K562 (cell line): Measurements from ENCODE around the gene GABARAP. TPM values are rescaled to one million over a fixed set of nuclear protein-coding genes. Genes with fewer than 3 reads are reported as not detected.

Source experiments
- GABPB1 ChIP-seq: sonication (generic); formaldehyde crosslinking; IDR thresholded peaks from 2 replicates; pipeline ENCODE4 v1.8.0; 2022; ENCODE audit warnings: mild to moderate bottlenecking, missing genetic modification reagents
- GATAD2A ChIP-seq: fragments of 450-650 bp; IDR thresholded peaks from 2 replicates; pipeline ENCODE4 v1.6.1; 2017
- HNRNPLL ChIP-seq: fragments of 200-400 bp; formaldehyde crosslinking; IDR thresholded peaks from 2 replicates; pipeline ENCODE4 v1.6.1; 2017; ENCODE audit warnings: low read length, low read depth, mild to moderate bottlenecking; ENCODE audit not compliant: poor library complexity, severe bottlenecking
- KLF16 ChIP-seq: IDR thresholded peaks from 2 replicates; pipeline ENCODE4 v1.6.1; 2016; ENCODE audit warnings: antibody characterized with exemption
- POLR2AphosphoS2 ChIP-seq: IDR thresholded peaks from 2 replicates; pipeline ENCODE4 v1.6.1; 2012; ENCODE audit warnings: low read length, improper control_type of control experiment
- ZNF717 ChIP-seq: fragments of 250-450 bp; sonication (Bioruptor Pico); IDR thresholded peaks from 2 replicates; pipeline ENCODE4 v1.5.0; 2021
- polyA plus RNA-seq, 8 experiments: library from polyadenylated mRNA; depleted of rRNA in 4 of 8; stranded (reverse) in 5 of 8; unstranded in 3 of 8; fragments of >200 nt; fragmentation: Nextera tagmentation in 2 of 8; fragmentation: Illumina TruSeq in 1 of 8; extraction: Ambion mirVana in 2 of 8; extraction: Trizol in 1 of 8; gene quantifications; 2 replicates each; pipeline versions ENCODE4 v1.2.1 to v1.2.3, GENCODE V29; 2011 to 2014; ENCODE audit warnings: inconsistent platforms in 1 of 8, missing spikeins in 1 of 8
- total RNA-seq, 7 experiments: library from RNA; depleted of rRNA in 6 of 7; stranded (reverse); fragments of >200 nt in 6 of 7; fragmentation: Illumina TruSeq in 2 of 7; extraction: Trizol in 2 of 7; gene quantifications; 2 replicates each; pipeline versions ENCODE4 v1.2.1 to v1.2.3, GENCODE V29; 2011 to 2021; ENCODE audit warnings: low replicate concordance in 1 of 7
- TF ChIP-seq, protein P1 (sequence below), 2 experiments: fragments of 450-650 bp; IDR thresholded peaks; 2 replicates each; pipeline ENCODE4 v1.6.1; 2018; ENCODE audit warnings: mild to moderate bottlenecking in 2 of 2, low read depth in 1 of 2; ENCODE audit not compliant: partially characterized antibody in 2 of 2
- TF ChIP-seq, protein P2 (sequence below): fragments of 450-650 bp; formaldehyde crosslinking; IDR thresholded peaks from 2 replicates; pipeline ENCODE4 v1.4.0; 2022; ENCODE audit warnings: missing genetic modification characterization
- TF ChIP-seq, protein P3 (sequence below): fragments of 450-650 bp; IDR thresholded peaks from 2 replicates; pipeline ENCODE4 v1.6.1; 2016; ENCODE audit warnings: low read depth
- TF ChIP-seq, protein P4 (sequence below), 2 experiments: fragments of 450-650 bp; conservative IDR thresholded peaks; 2 replicates each; pipeline ENCODE4 v1.6.1; 2017; ENCODE audit warnings: mild to moderate bottlenecking in 2 of 2, moderate library complexity in 2 of 2

The GABARAP gene
- total and polyA plus RNA-seq, 9 of the 15 experiments (the other 6 are each of a cell fraction or from before 2014, with no cell fraction given) = 47.5 to 373 (median 152) TPM

DNA sequence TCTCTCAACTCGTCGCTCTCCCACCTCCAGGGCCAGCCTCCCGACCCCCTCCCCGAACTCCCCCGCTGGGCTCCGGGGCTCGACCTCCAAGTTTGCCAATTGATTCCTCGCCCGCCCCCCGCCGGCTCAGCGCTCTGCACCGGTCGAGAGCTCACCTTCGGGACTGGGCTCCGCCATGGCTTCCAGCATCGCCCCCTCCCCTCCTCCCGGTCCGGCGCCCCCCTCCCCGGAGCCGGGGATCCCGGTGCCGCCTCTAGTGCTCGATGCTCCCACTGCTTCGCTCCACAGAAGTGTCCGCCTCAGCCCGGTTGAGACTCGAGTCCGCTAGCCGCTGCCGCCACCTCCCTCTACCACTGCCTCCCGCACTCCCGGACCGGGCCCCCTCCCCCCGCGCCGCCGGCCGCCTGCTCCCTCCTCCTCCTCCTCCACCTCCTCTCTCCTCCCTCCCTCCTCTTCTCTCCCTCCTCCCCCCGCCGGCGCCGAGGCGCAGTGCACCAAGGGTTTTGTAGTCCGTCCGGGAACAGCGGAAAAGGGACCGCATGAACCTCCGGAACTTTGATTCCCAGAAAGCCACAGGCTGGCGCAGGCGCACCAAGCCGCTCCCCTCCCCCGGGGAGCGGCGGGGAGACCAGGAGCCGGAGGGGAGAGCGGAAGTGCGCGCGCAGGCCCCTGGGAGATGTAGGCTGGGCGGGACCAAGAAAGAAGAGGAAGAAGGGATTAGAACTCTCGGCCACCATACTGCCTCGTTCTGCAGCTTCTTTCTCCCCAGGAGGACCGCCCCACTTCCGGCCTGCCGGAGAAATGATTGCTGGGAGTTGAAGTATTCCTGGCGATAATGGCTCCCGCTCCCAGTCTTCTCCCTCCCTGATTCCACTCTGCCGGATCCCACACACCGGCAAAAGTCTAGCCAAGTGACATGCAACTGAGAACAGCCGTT is 2.9 kb downstream of the GABARAP start, which contains the start of gene PHF23 (continued):
- TF ChIP-seq GABPB1 = peak; percentile 97
- no peak for TF ChIP-seq ZNF717 (CRISPR knock-in tag)
- 0 out of 2 replicates have a peak, but pooled peaks have one; percentile 21 for TF ChIP-seq GATAD2A
- TF ChIP-seq HNRNPLL = peak; percentile 90
- TF ChIP-seq, protein P1, sequence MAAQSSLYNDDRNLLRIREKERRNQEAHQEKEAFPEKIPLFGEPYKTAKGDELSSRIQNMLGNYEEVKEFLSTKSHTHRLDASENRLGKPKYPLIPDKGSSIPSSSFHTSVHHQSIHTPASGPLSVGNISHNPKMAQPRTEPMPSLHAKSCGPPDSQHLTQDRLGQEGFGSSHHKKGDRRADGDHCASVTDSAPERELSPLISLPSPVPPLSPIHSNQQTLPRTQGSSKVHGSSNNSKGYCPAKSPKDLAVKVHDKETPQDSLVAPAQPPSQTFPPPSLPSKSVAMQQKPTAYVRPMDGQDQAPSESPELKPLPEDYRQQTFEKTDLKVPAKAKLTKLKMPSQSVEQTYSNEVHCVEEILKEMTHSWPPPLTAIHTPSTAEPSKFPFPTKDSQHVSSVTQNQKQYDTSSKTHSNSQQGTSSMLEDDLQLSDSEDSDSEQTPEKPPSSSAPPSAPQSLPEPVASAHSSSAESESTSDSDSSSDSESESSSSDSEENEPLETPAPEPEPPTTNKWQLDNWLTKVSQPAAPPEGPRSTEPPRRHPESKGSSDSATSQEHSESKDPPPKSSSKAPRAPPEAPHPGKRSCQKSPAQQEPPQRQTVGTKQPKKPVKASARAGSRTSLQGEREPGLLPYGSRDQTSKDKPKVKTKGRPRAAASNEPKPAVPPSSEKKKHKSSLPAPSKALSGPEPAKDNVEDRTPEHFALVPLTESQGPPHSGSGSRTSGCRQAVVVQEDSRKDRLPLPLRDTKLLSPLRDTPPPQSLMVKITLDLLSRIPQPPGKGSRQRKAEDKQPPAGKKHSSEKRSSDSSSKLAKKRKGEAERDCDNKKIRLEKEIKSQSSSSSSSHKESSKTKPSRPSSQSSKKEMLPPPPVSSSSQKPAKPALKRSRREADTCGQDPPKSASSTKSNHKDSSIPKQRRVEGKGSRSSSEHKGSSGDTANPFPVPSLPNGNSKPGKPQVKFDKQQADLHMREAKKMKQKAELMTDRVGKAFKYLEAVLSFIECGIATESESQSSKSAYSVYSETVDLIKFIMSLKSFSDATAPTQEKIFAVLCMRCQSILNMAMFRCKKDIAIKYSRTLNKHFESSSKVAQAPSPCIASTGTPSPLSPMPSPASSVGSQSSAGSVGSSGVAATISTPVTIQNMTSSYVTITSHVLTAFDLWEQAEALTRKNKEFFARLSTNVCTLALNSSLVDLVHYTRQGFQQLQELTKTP (IDR thresholded peaks at IDR 0.05; ENCODE audit: low read depth in 1 of 2, partially characterized antibody in 2 of 2) = peak in 1 of 2 experiments; percentile 97
- TF ChIP-seq, protein P2, sequence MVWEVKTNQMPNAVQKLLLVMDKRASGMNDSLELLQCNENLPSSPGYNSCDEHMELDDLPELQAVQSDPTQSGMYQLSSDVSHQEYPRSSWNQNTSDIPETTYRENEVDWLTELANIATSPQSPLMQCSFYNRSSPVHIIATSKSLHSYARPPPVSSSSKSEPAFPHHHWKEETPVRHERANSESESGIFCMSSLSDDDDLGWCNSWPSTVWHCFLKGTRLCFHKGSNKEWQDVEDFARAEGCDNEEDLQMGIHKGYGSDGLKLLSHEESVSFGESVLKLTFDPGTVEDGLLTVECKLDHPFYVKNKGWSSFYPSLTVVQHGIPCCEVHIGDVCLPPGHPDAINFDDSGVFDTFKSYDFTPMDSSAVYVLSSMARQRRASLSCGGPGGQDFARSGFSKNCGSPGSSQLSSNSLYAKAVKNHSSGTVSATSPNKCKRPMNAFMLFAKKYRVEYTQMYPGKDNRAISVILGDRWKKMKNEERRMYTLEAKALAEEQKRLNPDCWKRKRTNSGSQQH (CRISPR knock-in tag) = peak; percentile 37; the same call in 1 of the 2 replicates
- peak; percentile 68; the same call in 1 of the 2 replicates for TF ChIP-seq POLR2AphosphoS2
- TF ChIP-seq, protein P3, sequence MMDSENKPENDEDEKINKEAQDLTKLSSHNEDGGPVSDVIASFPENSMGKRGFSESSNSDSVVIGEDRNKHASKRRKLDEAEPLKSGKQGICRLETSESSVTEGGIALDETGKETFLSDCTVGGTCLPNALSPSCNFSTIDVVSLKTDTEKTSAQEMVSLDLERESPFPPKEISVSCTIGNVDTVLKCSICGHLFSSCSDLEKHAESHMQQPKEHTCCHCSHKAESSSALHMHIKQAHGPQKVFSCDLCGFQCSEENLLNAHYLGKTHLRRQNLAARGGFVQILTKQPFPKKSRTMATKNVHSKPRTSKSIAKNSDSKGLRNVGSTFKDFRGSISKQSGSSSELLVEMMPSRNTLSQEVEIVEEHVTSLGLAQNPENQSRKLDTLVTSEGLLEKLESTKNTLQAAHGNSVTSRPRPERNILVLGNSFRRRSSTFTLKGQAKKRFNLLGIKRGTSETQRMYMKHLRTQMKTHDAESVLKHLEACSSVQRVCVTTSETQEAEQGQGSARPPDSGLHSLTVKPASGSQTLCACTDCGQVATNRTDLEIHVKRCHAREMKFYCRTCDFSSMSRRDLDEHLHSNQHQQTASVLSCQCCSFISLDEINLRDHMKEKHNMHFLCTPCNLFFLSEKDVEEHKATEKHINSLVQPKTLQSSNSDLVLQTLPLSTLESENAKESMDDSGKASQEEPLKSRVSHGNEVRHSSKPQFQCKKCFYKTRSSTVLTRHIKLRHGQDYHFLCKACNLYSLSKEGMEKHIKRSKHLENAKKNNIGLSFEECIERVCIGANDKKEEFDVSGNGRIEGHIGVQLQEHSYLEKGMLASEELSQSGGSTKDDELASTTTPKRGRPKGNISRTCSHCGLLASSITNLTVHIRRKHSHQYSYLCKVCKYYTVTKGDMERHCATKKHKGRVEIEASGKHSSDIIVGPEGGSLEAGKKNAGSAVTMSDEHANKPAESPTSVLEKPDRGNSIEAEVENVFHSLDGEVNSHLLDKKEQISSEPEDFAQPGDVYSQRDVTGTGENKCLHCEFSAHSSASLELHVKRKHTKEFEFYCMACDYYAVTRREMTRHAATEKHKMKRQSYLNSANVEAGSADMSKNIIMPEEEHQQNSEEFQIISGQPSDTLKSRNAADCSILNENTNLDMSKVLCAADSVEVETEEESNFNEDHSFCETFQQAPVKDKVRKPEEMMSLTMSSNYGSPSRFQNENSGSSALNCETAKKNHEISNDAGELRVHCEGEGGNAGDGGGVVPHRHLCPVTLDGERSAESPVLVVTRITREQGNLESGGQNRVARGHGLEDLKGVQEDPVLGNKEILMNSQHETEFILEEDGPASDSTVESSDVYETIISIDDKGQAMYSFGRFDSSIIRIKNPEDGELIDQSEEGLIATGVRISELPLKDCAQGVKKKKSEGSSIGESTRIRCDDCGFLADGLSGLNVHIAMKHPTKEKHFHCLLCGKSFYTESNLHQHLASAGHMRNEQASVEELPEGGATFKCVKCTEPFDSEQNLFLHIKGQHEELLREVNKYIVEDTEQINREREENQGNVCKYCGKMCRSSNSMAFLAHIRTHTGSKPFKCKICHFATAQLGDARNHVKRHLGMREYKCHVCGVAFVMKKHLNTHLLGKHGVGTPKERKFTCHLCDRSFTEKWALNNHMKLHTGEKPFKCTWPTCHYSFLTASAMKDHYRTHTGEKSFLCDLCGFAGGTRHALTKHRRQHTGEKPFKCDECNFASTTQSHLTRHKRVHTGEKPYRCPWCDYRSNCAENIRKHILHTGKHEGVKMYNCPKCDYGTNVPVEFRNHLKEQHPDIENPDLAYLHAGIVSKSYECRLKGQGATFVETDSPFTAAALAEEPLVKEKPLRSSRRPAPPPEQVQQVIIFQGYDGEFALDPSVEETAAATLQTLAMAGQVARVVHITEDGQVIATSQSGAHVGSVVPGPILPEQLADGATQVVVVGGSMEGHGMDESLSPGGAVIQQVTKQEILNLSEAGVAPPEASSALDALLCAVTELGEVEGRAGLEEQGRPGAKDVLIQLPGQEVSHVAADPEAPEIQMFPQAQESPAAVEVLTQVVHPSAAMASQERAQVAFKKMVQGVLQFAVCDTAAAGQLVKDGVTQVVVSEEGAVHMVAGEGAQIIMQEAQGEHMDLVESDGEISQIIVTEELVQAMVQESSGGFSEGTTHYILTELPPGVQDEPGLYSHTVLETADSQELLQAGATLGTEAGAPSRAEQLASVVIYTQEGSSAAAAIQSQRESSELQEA = peak; percentile 95
- 0 out of 2 replicates have a peak, but pooled peaks have one; percentile 13 for TF ChIP-seq KLF16
- TF ChIP-seq, protein P4, sequence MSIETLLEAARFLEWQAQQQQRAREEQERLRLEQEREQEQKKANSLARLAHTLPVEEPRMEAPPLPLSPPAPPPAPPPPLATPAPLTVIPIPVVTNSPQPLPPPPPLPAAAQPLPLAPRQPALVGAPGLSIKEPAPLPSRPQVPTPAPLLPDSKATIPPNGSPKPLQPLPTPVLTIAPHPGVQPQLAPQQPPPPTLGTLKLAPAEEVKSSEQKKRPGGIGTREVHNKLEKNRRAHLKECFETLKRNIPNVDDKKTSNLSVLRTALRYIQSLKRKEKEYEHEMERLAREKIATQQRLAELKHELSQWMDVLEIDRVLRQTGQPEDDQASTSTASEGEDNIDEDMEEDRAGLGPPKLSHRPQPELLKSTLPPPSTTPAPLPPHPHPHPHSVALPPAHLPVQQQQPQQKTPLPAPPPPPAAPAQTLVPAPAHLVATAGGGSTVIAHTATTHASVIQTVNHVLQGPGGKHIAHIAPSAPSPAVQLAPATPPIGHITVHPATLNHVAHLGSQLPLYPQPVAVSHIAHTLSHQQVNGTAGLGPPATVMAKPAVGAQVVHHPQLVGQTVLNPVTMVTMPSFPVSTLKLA (conservative IDR thresholded peaks at IDR 0.05) = peak; percentile 66 to 80
